Stimulated activated CD8-positive, alpha-beta memory T cell treated with anti-CD3 and anti-CD28 coated beads, Interleukin-4, amount 100 ng/mL, for 48 hours (primary cell): ENCODE results near the gene TOMM7.
"Not testable (repeated sequence)": the region's sequence is repeated elsewhere in the genome, so short reads cannot be mapped to it uniquely, and the experiment has no call there.

Source experiments
- DNase-seq: peaks from one replicate; pipeline ENCODE4 v3.0.0-alpha.2; 2020

TOMM7 gene

DNA sequence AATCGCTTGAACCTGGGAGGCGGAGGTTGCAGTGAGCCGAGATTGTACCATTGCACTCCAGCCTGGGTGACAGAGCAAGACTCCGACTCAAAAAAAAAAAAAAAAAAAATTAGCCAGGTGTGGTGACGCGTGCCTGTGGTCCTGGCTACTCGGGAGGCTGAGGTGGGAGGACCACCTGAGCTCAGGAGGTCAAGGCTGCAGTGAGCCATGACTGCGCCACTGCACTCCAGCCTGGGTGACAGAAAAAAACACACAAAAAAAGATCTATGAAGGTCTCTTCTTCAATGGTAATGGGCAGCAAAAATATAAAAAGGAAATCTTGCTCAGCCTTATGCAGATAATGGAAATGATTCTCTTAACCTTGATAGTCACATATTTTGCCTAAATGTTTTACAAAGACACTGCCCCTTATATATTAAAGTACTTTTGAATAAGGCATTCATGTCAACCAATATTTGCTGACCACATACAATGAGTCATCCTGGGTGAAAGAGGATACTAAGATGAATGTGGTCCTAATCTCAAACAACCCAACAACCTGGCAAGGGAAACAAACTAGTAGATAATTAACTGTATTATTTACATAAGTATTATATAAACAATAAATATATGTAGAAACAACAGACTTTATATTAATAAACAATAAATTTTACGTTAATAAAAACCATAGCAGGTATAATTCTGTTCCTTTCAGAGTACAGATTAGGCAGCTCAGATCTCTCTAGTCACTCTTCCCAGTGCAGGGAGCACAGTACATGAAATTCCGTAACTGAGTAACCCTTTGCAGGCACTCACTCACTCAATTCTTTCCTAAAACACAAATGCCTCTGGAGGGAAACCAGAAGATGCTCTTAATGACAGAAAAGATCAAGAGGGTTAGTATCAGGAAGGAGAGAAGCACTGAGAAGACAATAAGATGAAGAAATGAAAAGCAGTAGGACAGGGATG lies 8.1 kb downstream of the TOMM7 start:
- no peak for DNase-seq

DNA sequence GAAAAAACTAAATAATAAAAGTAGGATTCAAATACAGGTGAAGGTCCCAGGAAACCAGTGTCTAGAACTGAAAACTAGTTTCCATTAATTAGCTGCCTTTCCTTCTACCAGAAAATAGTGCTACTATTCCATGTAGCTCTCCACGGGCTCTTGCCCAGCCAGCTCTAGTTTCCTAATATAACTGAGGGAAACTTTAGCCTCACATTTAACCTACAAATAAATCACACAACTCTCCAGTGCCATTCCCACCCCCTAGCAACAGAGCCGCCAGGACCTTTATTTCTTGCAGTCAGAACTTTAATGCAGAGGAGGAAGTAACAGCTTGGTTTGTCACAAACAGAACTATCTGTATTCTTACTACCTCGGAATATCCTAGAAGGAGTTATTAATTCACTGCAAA lies 10.3 kb downstream of the TOMM7 start:
- no peak for DNase-seq

DNA sequence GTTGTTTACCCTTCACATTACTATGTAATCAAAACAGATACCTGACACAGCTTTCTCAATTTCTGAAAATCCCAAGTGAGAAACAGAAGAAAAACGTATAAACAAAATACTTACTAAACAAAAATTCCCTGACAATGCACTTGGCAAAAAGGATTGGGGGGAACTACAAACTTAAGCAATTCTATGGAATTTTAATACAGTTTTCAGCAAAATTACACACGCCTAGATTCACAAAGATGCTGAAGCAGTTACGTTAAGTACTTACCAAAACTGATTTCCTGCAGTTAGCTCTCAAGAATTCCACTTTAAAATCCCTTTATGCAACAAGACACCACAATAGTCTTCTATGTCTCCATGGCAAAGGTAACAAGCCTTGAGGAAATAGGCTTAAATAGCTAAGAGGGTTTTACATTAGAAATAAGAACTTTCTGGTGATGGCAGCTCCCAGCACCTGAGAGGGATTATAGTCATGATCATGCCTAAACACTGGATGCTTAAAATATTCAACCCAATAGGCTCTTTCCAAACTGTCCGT lies 10.8 kb downstream of the TOMM7 start:
- DNase-seq = no peak

DNA sequence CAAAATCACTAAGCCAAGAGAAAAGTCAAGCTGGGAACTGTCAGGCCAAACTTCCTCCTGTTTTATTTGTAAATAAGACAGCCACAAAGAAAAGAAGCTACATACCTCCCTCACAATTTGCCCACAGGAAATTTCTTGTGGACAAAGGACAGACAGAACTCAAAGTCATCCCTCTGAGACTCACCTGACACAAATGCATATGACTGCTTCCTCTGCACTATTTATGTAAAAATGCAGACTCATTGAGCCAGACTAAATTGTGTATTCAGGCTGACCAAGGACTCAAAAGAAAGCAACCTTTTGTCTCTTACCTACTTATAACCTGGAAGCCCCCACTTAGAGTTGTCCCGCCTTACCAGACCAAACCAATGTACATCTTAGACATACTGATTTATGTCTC lies 11.8 kb downstream of the TOMM7 start:
- DNase-seq = no peak

DNA sequence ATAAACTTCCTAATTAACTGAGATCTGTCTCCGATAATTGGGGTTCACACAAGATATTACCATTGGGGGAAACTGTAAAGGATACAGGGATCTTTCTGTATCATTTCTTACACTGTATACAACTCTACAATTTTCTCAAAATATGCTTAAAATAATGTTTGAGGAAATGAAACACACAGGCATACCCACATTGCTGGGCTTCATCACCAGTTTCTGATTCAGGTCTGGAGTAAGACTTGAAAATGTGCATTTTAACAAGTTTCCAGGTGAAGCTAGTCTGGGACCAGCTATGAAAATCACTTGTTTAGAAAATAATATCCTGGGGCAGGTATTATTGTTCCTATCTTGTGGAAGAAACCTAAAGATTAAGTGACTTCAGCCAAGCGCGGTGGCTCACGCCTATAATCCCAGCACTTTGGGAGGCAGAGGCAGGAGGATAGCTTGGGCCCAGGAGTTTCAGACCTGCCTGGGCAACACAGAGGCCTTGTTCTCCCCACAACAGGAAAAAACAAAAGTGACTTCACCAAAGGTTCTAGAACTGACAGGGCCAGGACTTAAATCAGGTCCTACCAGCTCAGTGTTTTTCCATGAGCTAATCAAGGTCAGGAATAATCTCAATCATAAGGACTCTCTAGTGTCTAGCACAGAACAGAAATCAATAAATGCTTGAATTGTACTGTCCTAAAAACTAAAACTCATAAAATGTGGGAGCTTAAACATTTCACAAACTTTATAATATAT lies 12.6 kb downstream of the TOMM7 start:
- DNase-seq = no peak

DNA sequence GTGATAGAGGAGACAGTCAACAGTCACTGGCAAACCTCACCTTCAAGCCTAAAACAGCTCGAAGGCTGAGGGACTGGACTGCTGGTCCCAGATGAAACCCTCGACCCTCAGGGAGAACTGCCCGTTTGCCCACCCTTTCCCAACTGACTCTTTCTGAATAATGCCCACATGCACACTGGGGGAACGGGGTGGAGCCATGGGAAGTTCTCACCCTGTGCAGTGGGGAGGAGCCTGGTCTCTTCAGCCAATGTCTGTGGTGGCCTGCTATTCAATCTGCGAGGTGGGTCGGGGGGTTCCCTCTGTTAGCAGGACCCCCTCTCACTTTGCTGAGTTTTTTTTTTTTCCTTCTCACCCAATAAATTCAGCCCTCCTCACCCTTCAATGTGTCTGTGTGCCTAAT lies 14.5 kb downstream of the TOMM7 start:
- DNase-seq = no peak

DNA sequence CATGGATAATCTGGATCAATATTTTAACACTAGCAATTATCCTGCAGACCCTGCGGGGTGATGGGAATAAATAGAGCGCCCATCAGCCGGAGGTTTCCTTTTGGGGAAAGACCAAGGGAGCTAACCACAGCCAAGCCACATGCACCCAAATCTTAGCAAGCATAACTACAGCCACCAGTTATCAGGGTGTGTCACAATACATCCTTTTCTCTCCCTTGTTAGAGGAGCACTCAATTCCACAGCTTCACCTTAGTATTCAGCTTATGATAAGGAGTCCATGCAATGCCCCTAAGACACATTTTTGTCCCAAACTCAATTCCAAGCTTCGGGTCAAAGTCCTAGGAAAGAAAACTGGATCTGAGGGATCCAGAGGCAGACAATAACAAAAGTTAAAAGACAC lies 15.9 kb downstream of the TOMM7 start:
- DNase-seq = no peak

DNA sequence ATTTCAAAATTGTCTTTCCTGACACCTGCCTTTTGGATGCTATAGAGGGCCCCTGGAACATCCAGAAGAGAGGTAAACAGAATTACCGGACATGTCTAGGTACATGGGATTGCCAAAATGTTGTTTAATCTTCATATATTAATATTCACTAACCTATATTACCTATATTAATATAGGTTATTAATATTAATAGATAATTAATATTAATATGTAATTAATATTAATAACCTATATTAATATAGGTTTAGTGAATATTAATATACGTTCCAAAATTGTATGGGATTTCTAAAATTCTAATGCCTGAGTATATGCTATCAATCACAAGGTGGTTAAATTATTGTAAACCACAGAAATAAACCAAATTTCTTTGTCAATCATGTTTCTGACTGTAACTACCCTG lies 17.4 kb downstream of the TOMM7 start:
- no peak for DNase-seq

DNA sequence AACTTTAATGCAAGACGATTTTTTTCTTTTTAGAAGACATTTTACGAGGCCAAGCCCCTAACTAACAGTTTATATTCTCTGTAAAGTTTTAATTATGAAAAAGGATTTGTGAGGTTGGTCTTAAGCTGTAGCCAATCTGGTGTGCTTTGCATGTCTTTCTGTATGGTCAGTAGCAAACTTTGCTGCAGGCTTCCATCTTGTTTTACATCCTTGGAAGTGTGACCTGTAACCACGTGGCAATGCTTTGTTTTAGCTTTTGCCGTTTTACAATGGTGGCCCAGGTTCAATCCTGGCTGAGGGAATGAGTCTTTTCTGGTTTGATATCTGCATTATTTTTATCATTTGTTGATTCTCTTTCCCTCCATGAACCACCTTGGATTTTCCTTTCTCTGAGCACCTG lies 19.8 kb downstream of the TOMM7 start:
- DNase-seq = not testable (repeated sequence)

DNA sequence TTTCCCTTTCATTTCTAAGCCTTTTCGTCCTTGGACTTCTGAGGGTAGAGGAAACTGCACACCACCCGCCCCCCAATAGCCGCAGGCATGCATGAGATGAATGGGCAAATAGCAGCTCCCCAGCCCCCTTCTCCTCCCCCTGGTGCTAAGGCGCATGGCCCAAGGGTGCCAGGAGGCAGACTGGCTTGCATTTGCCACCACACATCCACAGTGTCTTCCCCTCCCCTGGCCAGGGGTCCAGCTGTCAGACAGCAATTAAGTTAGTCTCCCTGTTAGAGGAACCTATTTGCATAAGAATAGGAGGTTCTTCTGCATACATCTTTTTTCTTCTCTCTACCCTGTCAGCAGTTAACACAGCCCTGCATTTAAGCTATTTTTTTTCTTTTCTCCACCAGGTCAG lies 20.2 kb downstream of the TOMM7 start:
- no peak for DNase-seq

DNA sequence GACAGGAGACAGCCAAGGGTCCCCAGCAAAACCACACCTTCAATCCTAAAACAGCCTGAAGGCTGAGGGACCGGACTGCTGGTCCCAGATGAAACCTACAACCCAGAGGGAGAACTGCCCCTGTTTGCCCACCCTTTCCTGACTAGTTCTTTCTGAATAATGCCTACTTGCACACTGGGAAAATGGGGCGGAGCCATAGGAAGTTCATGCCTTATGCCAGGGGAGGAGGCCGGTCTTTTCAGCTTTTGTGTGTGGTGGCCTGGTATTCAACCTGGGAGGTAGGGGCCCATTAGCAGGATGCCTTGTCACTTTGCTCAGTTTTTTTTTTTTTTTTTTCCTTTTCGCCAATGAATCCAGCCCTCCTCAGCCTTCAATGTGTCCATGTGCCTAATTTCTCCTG lies 20.7 kb downstream of the TOMM7 start:
- no peak for DNase-seq

DNA sequence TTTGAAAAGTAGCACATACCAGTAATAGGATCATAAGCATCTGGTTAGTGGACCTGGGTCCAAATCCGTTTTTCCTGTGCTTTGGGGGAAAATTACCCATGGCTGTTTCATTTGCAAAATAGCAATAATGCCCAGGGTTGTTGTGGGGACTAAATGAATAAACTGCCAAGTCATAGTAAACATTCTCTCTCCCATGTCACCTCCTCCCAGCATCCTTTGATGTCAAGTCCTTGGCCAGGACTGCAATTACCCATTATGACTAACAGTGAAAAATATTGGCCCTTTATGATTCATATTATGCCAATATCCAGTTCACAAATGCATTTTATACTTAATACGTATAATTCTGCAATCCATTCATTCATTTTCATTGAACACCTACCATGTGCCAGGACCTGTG lies 23.0 kb downstream of the TOMM7 start:
- DNase-seq = no peak

DNA sequence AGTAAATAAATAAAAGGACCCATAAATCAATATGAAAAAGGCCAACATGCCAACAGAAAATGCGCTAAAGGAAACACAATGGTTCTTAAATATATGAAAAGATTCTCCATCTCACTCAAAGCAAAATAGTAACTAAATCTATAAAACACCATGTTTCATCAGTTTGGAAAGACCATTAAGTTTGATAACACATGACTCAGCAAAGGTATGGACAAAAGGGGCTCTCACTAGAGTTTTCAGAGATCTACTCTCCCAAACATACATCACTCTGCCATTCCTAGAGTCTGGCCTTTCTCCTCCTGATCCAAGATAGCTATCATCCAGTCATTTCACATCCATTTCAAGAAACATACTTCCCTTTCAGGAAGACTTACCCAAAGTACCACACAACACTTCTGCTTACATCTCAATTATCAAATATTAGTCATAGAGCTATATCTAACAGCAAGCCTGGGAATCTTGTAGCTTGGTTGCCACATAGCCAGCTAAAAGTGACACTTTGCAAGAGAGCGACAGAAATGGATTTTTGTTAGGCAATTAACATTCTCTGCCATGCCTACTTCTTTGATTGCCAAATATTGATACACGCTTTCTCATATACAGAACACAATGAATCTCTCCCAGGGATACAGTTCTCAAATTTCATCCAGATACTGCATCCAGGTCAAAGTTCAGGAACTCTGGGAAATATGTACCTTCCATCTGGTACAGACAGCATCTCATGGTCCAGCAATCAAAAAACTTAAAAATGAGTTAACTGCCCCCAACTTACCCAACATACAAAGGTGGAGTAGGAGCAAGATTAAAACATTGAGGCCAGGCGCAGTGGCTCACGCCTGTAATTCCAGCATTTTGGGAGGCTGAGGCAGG lies 28.8 kb downstream of the TOMM7 start:
- DNase-seq = no peak

DNA sequence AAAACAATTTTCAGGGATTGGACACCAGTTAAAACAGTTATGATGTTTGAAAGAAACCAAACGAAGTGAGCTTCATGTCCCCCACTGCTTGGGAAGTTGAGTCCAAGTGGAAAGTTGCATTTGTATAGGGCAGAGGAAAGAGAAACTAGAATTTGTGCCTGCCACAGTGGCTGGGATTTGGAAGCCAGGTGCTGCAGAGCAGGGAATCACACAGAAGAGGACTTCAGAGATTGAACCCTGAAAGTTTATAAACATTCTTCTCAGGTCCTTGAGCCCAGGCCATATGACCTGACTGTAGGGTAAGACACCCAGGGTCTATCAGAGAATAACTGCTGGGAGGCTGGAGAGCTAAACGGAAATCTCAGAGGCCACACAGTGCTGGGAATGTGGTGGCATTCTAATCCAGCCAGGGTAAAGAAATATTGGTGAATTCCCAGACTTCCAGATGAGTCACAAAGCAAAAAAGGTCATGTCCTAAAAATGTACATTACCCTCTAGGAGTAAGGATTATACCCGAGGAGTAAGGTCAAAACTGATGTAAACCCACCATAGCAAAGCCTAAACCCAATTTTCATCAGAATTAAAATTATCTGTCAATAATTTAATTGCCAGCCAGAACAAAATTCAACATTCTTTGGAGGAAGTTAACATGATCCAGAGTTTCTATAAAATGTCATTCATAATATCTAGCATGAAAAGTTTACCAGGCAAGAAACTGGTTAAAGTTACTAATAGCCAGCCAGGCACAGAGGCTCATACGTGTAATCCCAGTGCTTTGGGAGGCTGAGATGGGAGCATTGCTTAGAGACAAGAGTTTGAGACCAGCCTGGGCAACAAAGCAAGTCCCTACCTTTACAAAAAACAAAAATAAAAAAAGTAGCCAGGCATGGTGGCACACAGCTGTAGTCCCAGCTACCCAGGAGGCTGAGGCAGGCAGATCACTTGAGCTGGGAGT lies 31.2 kb downstream of the TOMM7 start:
- DNase-seq = no peak

DNA sequence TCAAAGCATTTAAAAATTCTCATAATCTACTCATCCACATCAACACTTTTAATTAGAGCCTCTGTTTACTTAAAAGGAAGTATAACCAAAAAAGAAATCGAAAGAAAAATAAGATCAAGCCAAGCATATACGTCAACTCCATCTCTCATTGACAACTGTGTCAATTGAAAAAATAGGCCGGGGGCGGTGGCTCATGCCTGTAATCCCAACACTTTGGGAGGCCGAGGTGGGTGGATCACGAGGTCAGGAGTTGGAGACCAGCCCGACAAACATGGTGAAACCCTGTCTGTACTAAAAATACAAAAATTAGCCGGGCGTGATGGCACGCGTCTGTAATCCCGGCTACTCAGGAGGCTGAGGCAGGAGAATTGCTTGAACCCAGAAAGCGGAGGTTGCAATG lies 32.0 kb downstream of the TOMM7 start:
- DNase-seq = not testable (repeated sequence)

DNA sequence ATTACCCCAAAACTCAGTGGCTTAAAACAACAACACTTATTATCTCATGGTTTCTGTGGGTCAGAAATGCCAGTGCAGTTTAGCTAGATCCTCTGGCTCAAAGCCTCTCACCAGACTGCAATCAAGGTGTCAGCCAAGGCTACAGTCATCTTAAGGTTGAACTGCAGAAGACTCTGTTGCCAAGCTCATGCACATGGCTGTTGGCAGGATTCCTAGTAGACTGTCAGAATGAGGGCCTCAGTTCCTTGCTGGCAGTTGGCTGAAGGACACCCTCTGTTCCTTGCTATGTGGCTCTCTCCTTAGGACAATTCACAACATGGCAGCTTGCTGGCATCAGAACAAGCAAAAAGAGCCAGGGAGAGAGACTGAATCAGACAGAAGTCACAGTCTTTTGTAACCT lies 34.7 kb downstream of the TOMM7 start:
- DNase-seq = no peak

DNA sequence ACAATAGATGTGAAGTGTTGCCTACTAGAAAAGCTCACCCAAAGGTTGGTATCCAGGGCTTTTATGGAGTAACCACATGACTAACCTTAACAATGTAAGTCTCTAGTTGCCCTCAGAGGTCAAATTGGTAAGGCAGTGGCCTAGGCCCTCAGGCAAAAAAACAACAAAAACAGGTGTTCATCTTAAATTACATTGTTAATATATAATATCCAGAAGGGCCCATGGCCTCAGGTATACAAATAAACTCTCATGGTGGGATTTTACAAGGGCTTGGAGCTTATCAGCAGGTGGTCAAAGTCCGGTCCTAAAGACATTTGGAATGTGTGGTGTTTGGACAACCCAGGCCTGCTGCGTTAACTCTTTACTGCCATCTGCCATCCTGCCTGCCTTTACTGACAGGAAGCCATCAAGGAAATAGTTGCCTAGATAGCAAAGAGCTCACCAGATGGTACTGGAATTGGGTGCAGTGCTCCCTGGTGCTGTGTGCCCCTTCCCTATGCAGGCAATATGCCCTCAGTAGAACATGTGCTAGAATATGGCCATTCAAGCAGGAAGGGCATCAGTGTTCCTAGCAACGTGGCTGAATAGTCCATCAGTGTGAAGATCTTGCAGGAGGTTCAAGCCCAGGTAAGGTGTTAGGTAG lies 36.2 kb downstream of the TOMM7 start:
- DNase-seq = no peak

DNA sequence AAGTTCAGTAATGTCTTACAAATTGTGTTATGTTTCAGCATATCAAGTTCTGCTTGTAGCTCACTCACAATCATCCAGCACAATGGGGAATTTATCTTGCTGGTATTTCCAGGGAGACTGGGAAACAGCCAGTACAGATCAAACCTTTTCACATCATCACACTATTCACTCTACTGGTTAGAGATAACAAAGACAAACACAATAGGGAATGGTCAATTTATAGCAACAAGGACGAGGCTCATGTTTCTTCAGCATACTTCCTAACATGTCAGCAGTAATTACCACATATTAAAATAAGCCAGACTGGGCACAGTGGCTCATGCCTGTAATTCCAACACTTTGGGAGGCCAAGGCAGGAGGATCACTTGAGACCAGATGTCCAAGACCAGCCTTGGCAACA lies 38.3 kb downstream of the TOMM7 start:
- no peak for DNase-seq

DNA sequence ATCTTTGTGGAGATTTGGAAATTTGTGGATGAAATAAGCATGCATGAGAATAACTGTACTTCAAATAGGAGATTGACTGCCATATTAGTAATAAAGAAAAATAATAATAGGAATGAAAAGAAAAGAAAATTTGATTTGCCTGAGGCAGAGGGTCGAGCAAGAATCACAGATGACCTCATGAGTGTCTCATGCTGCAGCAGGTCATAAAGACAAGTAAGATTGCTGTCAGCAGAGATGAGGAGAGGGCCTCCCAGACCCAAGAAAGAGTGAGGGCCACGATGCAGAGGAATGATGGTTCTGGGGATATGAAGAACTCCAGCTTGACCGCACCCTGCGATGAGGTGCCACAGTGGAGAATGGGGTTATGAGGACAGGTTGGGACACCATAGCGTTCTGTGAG lies 39.2 kb downstream of the TOMM7 start:
- DNase-seq = no peak

DNA sequence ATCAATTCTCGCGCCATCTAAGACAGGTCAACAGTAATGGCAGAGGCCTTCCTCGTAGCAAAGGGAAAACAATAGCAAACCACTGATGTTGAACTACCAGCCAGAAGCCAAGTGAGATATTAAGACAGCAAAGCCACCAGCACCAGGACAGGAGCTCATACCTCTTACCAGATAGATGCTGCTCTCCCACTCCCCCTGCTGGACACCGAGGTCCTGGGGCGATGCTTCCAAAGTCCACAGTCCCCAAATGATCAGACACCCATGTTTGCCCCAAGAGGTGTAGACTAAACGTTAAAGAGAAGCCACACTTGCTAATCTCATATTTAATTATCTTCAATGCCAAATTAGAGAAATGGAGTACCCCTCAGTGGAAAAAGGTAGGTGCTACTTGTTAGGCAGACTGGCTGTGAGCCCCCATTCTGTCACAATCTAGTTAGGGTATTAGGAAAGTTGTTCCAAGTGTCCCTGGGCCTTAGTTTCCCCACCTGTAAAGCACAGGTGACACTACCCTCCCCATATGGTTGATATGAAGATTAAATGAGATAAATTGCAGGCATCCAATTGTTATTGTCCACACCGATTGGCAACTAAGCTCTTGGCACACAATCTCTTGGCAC lies 39.9 kb downstream of the TOMM7 start:
- DNase-seq = peak; percentile 87

DNA sequence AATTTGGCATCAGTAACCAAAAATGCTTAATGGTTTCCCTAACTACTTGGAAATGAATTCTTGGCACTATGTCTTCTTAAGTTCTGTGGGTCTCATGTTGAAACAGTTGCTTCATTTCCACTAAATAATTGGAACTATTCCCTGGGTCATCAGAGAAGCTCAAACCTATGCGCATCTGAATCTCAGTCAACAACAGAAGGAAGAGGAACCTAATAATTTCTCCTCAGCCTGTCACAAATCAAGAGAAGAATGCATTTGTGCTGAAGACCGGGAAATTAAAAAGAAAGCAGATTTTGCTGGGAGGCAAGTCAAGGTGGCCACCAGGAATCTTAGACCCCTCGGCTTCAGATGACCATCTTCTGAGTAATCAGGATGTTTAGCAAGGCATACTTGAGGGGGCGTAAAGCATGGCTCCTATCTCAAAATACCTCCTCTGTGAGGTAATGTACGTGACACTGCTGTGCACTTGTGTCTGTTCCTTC lies 41.4 kb downstream of the TOMM7 start:
- DNase-seq = no peak
